Nephron progenitor cell (in vitro differentiated cells): Measurements from ENCODE around the gene BBX.

Experiments used
- DNase-seq: peaks from one replicate; pipeline ENCODE4 v3.0.0; 2021
- H3K27ac Mint-ChIP-seq: 2 replicates; pipeline ENCODE4 v1.8.0; 2021; ENCODE audit warnings: mild to moderate bottlenecking, moderate library complexity, mixed read lengths
- H3K27me3 Mint-ChIP-seq: 2 replicates; pipeline ENCODE4 v1.8.0; 2021; ENCODE audit warnings: mild to moderate bottlenecking, low read depth, mixed read lengths; ENCODE audit not compliant: poor library complexity
- H3K36me3 Mint-ChIP-seq: 2 replicates; pipeline ENCODE4 v1.8.0; 2021; ENCODE audit warnings: low read depth, mixed read lengths
- H3K4me1 Mint-ChIP-seq: 2 replicates; pipeline ENCODE4 v1.8.0; 2021; ENCODE audit warnings: mixed read lengths
- H3K4me3 Mint-ChIP-seq: 2 replicates; pipeline ENCODE4 v1.8.0; 2021; ENCODE audit warnings: mild to moderate bottlenecking, moderate library complexity, mixed read lengths
- H3K9me3 Mint-ChIP-seq: 2 replicates; pipeline ENCODE4 v1.8.0; 2021; ENCODE audit warnings: mild to moderate bottlenecking, moderate library complexity, mixed read lengths
- TF ChIP-seq, protein P1 (sequence below): fragments of 200-600 bp; sonication (generic); IDR thresholded peaks from 2 replicates; pipeline ENCODE4 v1.5.0; 2021; ENCODE audit warnings: antibody characterized with exemption

The BBX gene

DNA sequence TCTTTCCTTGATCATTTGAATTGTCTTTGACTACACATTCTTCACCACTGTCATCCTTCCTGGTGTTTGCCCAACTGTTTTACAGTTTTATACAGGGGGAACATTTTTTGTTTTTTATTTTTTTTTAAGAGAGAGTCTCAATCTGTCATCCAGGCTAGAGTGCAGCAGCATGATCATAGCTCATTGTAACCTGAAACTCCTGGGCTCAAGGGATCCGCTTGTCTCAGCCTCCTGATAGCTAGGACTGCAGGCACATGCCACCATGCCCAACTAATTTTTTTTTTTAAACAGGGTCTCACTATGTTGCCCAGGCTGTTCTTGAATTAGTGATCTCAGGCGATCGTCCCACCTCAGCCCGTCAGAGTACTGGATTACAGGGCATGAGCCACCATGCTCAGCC is 222.6 kb downstream of the BBX start:
- H3K4me3 Mint-ChIP-seq = no peak overlapping the region
- no peak for DNase-seq
- peaks cover 35% of the 10 kb centered on the region for H3K36me3 Mint-ChIP-seq
- TF ChIP-seq, protein P1, sequence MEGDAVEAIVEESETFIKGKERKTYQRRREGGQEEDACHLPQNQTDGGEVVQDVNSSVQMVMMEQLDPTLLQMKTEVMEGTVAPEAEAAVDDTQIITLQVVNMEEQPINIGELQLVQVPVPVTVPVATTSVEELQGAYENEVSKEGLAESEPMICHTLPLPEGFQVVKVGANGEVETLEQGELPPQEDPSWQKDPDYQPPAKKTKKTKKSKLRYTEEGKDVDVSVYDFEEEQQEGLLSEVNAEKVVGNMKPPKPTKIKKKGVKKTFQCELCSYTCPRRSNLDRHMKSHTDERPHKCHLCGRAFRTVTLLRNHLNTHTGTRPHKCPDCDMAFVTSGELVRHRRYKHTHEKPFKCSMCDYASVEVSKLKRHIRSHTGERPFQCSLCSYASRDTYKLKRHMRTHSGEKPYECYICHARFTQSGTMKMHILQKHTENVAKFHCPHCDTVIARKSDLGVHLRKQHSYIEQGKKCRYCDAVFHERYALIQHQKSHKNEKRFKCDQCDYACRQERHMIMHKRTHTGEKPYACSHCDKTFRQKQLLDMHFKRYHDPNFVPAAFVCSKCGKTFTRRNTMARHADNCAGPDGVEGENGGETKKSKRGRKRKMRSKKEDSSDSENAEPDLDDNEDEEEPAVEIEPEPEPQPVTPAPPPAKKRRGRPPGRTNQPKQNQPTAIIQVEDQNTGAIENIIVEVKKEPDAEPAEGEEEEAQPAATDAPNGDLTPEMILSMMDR = no peak
- peak overlapping the region; percentile 89 for H3K27ac Mint-ChIP-seq
- no peaks in the 10 kb centered on the region for H3K9me3 Mint-ChIP-seq
- no peaks in the 10 kb centered on the region for H3K27me3 Mint-ChIP-seq
- H3K4me1 Mint-ChIP-seq = peaks cover 15% of the 10 kb centered on the region

DNA sequence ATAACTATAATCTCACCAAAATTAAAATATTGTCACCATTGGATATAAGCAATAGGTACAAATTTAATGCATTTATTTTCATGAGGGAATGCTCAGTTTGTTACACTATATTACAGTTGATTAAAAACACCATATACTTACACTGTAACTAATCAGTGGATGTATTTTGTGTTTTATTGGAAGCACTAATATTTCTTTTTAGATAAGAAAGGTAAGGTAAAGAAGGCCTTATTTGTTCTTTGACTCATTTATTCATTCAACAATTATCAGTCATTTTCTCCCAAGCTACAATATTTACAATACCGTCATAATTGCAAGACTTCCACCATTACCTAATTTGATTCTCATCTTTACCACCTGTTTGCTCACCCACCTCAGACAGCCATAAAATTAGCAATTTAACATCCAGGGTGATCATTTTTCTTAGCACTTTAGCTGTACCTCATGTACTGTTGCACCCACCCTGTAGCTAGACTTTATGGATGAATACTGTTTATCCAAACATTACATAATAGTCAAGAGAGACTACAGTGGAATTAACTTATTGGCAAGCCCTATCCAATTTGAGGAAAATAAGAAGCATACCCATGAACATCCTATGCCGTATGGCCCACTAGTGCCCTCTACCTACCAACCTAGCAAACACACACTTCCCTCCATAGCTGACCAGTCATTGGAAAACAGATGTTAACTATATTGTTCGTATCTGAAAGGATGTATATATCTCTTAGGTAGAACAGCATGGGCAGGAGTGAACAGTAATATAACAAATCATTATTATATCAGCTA is 229.6 kb downstream of the BBX start:
- Mint-ChIP-seq H3K27ac (peak overlapping the region; percentile 33), H3K9me3 (no peaks in the 10 kb centered on the region)

DNA sequence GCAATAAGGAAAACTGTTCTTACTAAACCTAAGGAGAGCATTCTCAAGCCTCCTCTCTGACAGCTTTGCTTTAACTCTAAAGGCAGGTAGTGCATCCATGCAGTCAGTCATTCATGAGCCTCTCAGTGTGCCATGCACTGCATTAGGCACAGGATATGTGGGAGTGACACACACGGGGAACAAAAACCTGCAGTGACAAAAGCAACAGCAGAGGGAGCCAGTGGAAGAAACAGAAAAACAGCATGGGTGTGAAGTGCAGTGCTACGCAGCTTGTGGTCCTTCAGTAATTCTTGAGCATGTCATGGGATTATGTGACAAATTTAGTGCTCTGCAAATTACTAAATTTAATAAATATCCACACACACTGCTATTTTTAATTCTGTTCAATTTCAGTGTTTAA is 230.7 kb downstream of the BBX start:
- Mint-ChIP-seq H3K36me3 (peaks cover 35% of the 10 kb centered on the region), H3K27ac (peak overlapping the region; percentile 93), H3K9me3 (no peaks in the 10 kb centered on the region), H3K4me1 (peaks cover 8% of the 10 kb centered on the region), H3K27me3 (no peaks in the 10 kb centered on the region), H3K4me3 (no peak overlapping the region)
- TF ChIP-seq, protein P1 = peak; percentile 41
- peak; percentile 26 for DNase-seq

More for the DNA sequence above, 229.6 kb downstream of the BBX start:
- Mint-ChIP-seq H3K4me3 (no peak overlapping the region), H3K36me3 (peaks cover 26% of the 10 kb centered on the region), H3K4me1 (peaks cover 8% of the 10 kb centered on the region), H3K27me3 (no peaks in the 10 kb centered on the region)
- no peak for DNase-seq
- TF ChIP-seq, protein P1 = peak; percentile 57

DNA sequence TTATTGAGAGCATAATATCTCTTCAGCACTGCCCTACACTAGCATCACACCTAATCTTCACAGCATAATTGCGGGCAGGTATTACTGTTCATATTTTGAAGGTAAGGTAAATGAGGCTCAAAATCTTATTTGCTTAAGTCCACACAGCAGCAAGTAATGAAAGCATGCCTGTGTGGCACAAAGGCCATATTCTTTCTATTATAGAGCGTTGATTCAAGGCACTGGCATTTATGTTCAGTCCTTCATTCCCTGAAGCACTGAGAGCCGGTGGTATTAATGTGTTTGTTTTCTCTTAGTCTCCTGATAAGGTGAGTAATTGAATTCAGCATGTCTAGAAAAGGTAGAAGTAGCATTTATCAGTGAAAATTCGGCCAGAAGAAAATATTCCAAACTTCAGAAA is 231.2 kb downstream of the BBX start:
- Mint-ChIP-seq H3K4me1 (peaks cover 8% of the 10 kb centered on the region), H3K36me3 (peaks cover 39% of the 10 kb centered on the region), H3K9me3 (no peaks in the 10 kb centered on the region), H3K27me3 (no peaks in the 10 kb centered on the region), H3K27ac (no peak overlapping the region), H3K4me3 (no peak overlapping the region)
- TF ChIP-seq, protein P1 = no peak
- DNase-seq = no peak

DNA sequence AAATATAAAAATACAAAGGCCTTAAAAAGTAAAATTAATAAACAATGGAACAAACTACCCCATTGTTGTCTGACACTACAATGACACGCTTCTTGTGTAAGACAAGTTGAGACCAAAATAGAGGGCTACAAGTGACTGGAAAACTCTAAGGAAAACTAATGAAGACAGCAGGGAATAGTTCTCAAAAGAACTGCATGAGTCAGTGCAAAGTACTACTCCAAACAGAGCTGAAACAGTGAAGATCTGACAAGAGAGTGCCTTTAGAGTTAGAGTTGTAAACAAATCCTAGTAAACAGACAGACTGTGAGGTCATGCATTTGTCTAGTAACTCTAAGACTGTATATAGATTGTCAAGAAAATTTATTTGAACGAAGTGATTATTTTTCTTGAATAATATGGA is 233.9 kb downstream of the BBX start:
- Mint-ChIP-seq H3K36me3 (peaks cover 47% of the 10 kb centered on the region), H3K27ac (no peak overlapping the region), H3K9me3 (no peaks in the 10 kb centered on the region), H3K27me3 (no peaks in the 10 kb centered on the region), H3K4me1 (peaks cover under 1% of the 10 kb centered on the region), H3K4me3 (no peak overlapping the region)
- no peak for DNase-seq
- TF ChIP-seq, protein P1 = no peak

DNA sequence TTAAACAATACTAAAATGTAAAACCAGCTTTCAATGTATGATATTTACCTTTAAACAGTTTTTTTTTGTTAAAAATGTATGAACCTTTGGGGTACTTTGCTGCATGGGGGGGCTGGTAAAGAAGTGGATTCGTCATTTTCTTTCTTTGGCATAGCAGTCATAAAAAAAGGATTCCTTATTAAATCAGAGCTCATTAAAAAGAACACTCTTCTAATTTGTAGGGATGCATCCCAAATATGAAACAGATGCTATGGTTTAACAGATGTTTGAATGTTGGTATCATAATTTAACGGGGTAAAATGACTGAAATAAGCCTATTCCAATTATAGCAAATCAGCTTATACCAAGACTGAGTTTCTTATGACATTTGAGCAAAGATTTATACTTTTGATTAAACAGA is 234.4 kb downstream of the BBX start:
- no peak overlapping the region for H3K4me3 Mint-ChIP-seq
- H3K27ac Mint-ChIP-seq = no peak overlapping the region
- no peaks in the 10 kb centered on the region for H3K9me3 Mint-ChIP-seq
- TF ChIP-seq, protein P1 = no peak
- DNase-seq = no peak
- no peaks in the 10 kb centered on the region for H3K4me1 Mint-ChIP-seq
- H3K27me3 Mint-ChIP-seq = no peaks in the 10 kb centered on the region
- peaks cover 47% of the 10 kb centered on the region for H3K36me3 Mint-ChIP-seq
